HG03571 (cell line): ENCODE results near the gene CDK5.
A peak's percentile ranks its signal among the peaks of the same experiment; 100 is the strongest.

ENCODE experiments used
- ATAC-seq: cut with Tn5 transposase; IDR thresholded peaks from one replicate; pipeline ENCODE4 v1.9.1; 2021; ENCODE audit not compliant: unreplicated experiment

The CDK5 gene

GRCh38 chr7:151074817-151075661 lies 17.3 kb upstream of the CDK5 start:
- no peak for ATAC-seq

- ATAC-seq = no peak
These were observed 16.3 kb upstream of the CDK5 start for GRCh38 chr7:151073990-151074389.

- ATAC-seq = no peak
These were observed 13.6 kb upstream of the CDK5 start for GRCh38 chr7:151071032-151071866.

- no peak for ATAC-seq
These were observed 12.9 kb upstream of the CDK5 start for GRCh38 chr7:151070574-151070960.

- ATAC-seq = no peak
These were observed 12.3 kb upstream of the CDK5 start for GRCh38 chr7:151069841-151070573.

GRCh38 chr7:151068069-151068773 lies 10.5 kb upstream of the CDK5 start:
- no peak for ATAC-seq

GRCh38 chr7:151066273-151066974 lies 8.7 kb upstream of the CDK5 start:
- ATAC-seq = no peak

- ATAC-seq = no peak
These were observed 7.8 kb upstream of the CDK5 start for GRCh38 chr7:151065516-151065915.

- no peak for ATAC-seq
These were observed 7.3 kb upstream of the CDK5 start for GRCh38 chr7:151064993-151065392.

- no peak for ATAC-seq
These were observed 6.8 kb upstream of the CDK5 start for GRCh38 chr7:151064454-151064853.

- no peak for ATAC-seq
These were observed 5.5 kb upstream of the CDK5 start for GRCh38 chr7:151063212-151063561.

- ATAC-seq = no peak
These were observed 4.9 kb upstream of the CDK5 start for GRCh38 chr7:151062399-151063211.

- no peak for ATAC-seq
These were observed 4.4 kb upstream of the CDK5 start for GRCh38 chr7:151062111-151062398.

- no peak for ATAC-seq
These were observed 3.8 kb upstream of the CDK5 start for GRCh38 chr7:151061213-151062110.

GRCh38 chr7:151060416-151061212 lies 2.9 kb upstream of the CDK5 start:
- no peak for ATAC-seq

- no peak for ATAC-seq
These were observed 2.4 kb upstream of the CDK5 start for GRCh38 chr7:151060113-151060415.

- peak; percentile 24 for ATAC-seq
These were observed 1.8 kb upstream of the CDK5 start, which contains the start of gene SLC4A2 for GRCh38 chr7:151059367-151060112. TSS of gene SLC4A2 (plus strand) at chr7:151059589. CDS start at chr7:151061988, 2,399 bp downstream.
